IPS-18c (cell line): ENCODE measurements around the gene CGNL1.

Experiments used
- H3K4me3 ChIP-seq: 2 replicates; pipeline ENCODE4 v1.7.0; 2013; ENCODE audit warnings: low read depth, mild to moderate bottlenecking, low read length, moderate library complexity; ENCODE audit not compliant: insufficient read depth
- H3K9me3 ChIP-seq: one replicate; pipeline ENCODE4 v1.6.1; 2013; ENCODE audit warnings: mild to moderate bottlenecking, low read length, moderate library complexity; ENCODE audit not compliant: control insufficient read depth, insufficient read depth

The CGNL1 gene

DNA sequence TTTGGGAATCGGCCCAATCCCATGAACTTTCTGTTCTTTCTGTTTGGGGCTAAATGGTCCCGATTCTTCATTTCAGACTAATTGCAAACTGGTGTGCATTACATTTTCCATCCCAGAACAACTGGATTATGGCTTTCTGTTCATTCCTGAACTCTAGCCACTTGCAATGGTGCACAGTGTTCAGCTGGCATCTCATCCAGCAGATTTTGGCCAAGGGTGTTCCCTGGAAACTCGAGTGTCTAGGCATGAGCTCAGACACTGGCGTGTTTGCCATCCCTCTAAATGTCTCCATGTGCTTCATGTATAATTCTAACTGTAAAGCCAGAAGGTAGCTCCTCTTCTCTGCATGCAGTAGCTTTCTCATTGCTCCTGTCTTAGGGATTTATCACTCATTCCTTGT, 118.3 kb downstream of the CGNL1 start:
- Histone ChIP-seq H3K4me3 (no peak overlapping the region), H3K9me3 (no peaks in the 10 kb centered on the region)

DNA sequence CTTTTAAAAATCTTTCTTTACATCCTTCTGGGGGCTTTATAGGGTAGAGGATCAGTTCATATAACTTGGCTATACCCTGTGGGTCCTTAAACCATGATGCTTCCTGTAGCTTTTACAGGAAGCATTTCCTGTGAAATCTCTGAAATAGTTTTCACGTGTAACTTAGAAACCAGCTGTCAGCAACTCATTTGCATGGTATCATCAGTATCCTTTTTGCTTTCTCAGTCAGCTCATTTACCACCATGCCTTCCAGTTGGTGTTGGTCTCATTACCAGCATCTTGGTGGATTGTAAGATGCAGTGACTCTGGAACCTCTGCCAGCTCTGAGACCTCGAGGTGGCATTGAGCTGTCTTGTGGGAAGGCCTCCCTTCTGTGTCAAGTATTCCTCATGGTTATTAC, 118.7 kb downstream of the CGNL1 start:
- no peaks in the 10 kb centered on the region for H3K9me3 ChIP-seq

DNA sequence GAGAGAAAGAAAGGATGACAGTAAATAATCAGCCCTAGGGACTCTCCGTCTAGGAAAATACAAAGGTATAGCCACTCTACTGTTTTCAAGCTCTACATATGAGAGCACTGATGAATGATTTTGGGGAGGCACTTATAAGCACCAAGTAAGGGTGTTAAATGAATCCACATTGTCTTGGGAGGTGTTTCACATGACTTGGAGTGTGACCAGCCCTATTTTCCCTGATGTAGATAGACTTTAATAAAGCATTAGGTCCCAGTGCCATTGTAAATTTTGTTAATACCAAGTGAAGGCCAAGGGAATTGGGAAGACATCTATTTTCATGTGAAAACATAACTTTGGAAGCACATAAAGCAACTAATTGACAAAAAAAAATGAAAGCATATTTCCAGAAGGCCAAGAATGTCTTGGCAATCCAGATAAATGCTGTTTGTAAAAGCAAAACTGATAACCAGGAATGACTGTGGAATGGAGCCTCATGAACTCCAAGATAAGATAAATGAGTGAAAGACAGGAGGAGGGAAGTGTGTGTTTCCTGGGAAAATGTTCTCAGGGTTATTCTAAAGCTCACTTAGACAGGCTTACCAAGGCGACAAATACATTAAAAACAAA, 119.4 kb downstream of the CGNL1 start:
- Histone ChIP-seq H3K4me3 (no peak overlapping the region), H3K9me3 (no peaks in the 10 kb centered on the region)

More for the DNA sequence above, 118.7 kb downstream of the CGNL1 start:
- no peak overlapping the region for H3K4me3 ChIP-seq

DNA sequence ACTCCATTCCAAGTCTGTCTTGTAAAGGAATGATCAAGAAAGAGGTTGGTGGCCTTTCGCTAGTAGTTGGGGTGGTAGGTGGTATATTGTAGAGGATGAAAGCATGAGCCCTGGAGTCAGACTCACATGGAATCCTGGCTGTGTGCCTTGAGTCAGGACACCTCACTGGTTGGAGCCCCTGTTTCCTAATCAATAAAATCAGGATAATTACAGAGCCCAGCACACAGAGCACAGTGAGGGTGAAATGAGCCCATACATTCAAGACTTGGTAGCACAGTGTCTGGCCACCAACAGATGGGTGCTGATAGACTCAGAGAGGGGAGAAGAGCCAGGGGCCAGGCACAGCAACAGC, 120.3 kb downstream of the CGNL1 start:
- H3K4me3 ChIP-seq = no peak overlapping the region
- no peaks in the 10 kb centered on the region for H3K9me3 ChIP-seq

DNA sequence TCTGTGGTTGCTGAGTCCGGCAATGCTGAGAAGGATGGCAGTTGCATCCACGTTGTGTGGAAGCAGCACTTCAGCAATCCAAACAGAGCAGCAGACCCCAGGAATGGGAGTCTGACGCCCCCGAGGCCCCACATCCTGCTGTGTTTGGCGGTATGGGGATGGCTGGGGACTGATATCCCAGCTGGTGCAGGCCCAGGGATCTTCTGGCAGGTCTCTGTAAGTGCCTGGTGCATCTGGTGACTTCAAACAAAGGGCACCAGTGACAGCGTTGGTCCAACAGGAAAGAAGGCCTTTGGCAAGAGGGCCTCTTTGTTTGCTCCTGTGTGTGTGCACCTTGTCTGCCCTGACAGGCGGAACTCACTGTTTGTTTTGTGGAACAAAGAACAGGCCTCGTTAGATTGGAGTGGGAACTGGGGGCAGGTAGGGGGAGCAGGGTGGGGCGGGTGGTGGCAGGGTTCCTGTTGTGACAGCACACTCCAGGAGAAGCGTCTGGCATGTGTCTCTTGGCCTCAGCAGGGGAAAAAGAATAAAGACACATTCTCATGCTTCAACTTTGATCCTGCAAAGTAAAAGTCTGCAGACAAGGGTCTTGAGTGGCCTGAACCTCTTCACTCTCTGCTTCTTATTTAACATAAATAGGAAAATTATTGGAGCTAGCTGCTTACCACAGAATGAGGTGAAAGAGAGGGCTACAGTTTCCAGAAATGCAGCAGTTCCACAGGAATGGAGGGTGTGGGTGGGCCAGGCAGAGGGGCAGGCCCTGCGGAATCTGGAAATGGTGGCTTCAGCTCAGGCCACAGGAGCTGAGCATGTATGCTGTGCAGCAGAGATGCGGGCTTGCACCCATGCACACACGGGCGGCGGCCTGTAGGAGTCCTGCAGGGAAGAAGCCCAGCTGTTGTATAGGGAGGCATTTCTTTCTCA, 120.9 kb downstream of the CGNL1 start:
- Histone ChIP-seq H3K9me3 (no peaks in the 10 kb centered on the region), H3K4me3 (no peak overlapping the region)

DNA sequence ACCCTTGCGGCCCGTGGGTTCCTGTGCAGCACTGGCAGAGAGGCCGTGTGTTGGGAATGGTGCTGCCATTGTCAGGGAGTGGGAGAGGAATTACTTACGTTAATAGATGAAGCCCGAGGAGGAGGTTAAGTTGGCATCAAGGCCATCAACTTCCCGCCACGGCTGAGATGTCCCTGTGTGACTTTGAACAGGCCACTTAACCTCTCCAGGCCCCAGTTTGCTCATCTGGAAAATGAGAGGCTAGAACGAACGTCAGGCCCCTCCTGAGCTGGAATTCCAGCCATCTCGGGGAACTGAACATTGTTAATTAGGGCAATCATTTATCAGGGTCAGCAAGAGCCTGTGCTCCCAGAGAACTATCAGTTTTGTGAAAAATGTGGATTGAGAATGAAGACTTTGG, 124.0 kb downstream of the CGNL1 start:
- no peaks in the 10 kb centered on the region for H3K9me3 ChIP-seq
- H3K4me3 ChIP-seq = no peak overlapping the region

DNA sequence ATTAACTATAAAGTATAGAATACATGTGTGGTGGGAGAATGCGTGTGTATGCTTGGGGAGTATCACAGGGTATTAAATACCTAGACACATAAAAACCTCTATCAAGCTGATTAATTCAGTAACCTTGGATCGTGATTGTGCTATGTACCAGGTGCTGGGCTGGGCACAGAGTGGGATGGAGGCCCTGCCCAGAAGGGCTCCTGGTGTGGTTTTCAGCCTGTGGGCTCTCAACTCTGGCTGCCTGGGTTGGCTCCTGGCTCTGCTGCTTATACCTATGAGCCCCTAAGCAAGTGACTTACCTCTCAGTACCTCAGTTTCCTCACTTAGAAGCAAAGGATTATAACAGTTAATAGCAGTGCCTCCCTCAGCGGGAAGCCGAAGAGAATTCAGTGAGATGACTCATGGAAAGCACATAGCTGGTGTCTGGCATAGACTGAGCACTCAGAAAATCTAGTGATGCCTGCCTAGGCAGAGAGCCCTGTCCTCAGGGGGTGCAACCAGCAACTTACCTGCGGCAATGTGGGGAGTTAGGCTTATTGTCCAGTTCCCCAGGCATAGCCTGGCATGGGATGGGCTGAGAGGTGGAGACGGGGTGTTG, 124.8 kb downstream of the CGNL1 start:
- H3K9me3 ChIP-seq = no peaks in the 10 kb centered on the region

DNA sequence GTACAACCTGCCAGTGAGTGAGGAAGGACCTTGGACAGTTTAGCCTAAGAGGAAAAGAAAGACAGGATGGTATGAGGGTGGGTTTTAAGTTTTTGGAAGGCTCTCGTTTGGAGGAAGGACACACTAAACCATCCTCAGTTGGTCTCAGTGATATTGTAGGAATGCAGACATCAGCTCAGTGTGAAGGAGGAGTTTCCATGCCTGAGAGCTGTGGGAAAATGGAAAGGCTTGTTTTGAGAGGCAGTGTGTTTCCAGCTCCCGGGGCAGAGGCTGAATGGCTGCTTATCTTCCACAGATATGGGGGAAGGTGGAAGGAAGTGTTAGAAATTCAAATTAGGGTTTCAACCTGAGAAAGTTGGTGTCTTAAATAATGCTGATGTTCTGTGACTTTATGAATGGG, 125.8 kb downstream of the CGNL1 start:
- H3K4me3 ChIP-seq = no peak overlapping the region
- no peaks in the 10 kb centered on the region for H3K9me3 ChIP-seq

More for the DNA sequence above, 124.8 kb downstream of the CGNL1 start:
- no peak overlapping the region for H3K4me3 ChIP-seq

DNA sequence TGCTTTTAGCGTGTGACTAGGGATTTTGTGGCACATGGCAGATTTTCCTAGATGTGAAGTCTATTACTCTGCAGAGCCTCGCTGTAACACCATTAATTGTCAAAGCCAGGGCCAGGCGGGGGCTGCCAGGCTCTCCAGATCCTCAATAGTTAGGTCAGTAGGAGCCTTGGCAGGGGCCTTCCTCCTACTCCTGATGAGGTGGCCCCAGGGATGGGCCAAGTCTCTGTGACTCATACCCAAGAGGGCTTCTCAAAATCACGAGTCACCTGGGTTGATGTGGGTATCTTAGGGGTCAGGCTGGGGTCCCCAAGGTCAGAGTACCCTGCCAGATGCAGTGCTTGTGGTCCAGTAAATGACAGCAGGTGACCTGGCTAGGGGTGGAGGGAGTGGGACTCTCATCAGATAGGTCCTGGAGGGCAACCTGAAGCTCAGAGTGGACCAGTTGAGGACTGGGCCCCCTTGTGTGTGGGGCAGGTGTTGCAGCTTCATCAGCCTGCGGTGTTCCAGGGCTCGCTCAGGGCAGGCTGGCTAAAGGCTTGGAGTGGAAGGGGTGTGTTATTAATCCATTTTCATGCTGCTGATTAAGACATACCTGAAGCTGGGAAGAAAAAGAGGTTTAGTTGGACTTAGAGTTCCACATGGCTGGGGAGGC, 126.9 kb downstream of the CGNL1 start:
- H3K4me3 ChIP-seq = no peak overlapping the region
- no peaks in the 10 kb centered on the region for H3K9me3 ChIP-seq

DNA sequence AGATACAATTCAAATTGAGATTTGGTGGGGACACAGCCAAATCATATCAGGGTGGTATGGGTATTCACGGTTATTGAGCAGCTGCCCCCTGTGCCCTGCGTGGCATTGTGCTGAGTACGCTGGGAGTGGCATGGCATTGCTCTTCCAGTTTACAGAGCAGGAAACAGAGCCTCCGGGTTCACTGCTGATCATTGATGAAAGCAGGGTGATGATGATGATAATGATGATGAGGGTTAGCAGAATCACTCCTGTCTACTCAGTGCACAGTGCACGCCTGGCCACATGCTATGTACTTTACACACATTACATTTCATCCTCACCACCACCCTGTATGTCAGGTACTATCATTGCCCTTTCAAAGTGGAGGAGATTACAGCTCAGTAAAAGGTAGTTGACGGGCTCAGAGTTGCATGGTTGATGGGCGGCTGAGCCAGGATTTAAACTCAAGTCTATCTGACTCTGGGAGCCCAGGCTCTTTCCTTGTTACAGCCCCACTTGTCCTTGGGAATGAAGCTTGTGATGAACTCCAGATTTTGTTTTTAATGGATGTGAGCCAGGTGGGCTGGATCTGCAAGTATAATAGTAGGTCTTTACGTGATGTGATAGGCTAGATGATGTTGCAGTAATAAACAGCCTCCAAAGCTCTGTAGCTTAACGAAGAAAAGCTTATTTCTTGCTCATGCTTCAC, 127.8 kb downstream of the CGNL1 start:
- Histone ChIP-seq H3K9me3 (no peaks in the 10 kb centered on the region), H3K4me3 (no peak overlapping the region)

DNA sequence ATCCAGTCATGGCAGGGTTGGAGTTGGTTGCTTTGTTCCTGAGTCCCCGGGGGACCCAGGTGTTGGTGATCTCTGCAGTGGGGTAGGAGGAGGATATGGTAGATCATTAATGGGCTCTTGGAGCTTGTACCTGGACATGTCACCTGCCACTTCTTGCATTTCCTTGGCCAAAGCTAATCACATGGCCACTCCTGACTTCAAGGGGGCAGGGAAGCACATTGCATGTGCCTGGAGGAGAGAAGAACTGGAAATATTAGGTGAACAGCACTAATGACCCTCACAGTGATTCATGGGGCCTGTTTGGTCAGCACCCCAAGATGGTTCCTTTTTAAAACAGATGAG, 128.3 kb downstream of the CGNL1 start:
- Histone ChIP-seq H3K9me3 (no peaks in the 10 kb centered on the region), H3K4me3 (no peak overlapping the region)

DNA sequence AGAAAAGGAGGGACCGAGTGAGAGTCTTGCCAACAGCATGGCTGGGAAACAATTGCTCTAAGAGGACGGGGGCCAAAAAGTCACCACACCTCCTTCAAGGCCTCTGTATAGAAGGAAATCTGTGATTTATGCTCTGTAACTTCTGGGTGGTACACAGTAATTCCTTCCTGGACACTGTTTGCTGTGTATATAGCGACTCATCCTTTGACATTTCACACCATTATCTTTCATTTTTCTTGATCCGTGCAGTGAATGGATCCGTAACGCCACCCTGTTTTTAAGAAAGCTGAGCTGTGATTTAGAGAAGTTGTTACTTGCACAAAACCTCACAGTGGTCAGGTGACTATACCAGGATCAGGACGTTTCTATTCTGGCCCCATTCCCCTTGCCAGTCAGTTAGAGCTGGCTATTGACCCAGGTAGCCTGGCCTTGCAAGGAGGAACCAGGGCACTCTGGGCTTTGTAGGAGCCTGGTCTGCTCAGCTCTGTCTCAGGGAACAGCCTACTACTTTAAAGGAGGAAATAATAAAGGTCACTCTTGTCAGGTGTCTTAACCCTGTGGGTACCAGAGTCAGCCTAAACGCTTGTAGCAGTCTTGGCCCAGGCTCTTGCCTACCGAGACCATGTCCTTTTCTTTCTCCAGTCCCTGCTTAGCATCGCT, 128.9 kb downstream of the CGNL1 start:
- no peaks in the 10 kb centered on the region for H3K9me3 ChIP-seq
- H3K4me3 ChIP-seq = no peak overlapping the region

DNA sequence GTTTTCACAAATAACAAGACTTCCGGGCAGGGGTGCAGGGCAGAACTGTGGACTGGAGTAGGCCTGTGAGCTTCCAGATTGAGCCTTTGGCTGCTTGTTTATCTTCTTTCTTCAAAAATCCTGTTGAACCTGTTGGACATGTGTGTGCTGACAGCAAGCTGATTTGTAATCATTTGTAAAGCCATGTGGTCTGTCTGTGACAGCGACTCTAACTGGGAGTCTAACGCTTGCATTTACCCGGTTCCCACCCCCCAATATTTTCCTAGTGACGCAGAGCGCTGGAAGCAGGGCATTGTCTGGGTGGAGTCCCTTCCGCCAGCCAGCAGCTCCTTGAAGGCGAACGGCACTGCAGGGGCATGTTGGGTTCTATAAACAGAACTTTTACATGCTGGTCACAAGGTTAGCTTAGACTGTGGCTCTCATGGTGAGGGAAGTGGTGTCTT, 129.7 kb downstream of the CGNL1 start:
- H3K4me3 ChIP-seq = no peak overlapping the region
- no peaks in the 10 kb centered on the region for H3K9me3 ChIP-seq

DNA sequence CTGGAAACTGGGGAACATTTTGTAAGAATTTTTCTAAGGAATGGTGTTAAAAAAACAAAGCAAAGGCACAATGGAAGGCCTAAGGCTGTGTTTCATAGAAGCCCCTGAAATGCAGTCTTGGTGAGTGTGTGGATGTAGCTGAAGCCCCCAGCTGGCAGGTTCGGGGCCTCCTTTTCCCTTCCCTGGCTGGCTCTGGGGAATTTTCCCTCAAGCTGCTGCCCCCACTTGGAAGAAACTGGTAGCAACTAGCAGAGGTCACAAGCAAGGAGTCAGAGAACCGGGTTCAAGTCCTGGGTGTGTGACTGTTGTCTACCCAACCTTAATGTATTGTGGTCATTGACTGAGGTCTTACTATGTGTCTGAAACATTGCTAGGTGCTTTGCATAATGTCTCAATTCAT, 130.1 kb downstream of the CGNL1 start:
- Histone ChIP-seq H3K9me3 (no peaks in the 10 kb centered on the region), H3K4me3 (no peak overlapping the region)

DNA sequence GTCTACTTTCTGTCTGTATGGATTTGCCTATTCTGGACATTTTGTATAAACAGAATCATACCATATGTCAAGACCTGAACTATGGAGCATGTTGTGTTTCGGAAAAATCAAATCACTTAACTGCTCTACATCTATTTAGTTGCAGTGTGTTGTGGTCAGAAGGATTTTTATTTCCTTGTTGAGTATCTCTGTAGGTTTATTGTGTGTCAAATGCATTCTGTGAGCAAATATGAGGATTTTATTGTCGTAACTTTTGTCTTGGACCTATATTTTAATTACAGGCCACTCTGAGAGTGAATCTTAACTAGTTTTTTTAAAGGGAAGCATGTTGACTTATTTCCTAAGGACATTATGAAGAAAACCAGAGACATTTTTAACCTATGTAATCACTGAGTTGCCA, 130.8 kb downstream of the CGNL1 start:
- no peak overlapping the region for H3K4me3 ChIP-seq

DNA sequence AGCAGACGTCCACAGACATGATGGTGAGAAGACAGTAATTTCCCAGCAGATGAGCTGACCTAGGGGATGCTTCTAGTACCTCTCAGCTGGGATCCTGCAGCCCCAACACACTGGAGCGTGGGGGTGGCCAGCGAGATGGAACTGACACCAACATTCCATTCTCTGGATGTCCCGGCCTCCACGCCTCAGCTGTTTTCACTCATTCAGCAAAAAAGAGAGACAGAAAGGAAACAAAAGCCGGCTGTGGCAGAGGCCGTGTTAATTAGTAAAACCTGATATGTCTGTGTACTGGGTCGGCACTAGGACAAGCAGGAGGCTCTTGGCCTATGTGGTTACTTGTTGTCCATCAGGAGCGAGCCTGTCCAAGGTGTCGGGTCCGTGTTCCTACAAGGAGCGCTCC, 132.8 kb downstream of the CGNL1 start:
- H3K4me3 ChIP-seq = no peak overlapping the region

More for the DNA sequence above, 130.8 kb downstream of the CGNL1 start:
- no peaks in the 10 kb centered on the region for H3K9me3 ChIP-seq

DNA sequence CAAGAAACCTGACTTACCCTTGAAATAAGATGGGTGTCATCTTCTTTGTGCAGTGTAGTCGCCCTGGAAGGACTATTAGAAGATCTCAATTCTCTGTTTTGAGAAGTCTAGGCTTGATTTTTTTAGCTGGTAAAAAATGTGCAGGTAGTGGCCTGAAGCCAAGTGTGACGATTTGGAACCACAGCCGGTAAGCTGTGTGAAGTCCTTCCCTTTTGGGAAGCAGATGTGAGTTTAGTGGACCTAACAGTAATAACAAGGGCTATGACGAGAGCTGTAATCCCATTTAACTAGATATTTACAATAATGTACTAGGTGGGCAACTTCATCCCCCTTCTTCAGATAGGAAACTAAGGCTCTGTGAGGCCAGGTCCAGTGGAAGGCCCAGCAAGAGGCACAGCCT, 133.7 kb downstream of the CGNL1 start:
- H3K9me3 ChIP-seq = no peaks in the 10 kb centered on the region

More for the DNA sequence above, 132.8 kb downstream of the CGNL1 start:
- H3K9me3 ChIP-seq = no peaks in the 10 kb centered on the region

More for the DNA sequence above, 133.7 kb downstream of the CGNL1 start:
- no peak overlapping the region for H3K4me3 ChIP-seq
